ENCODE data around the gene PIP5K1A.
"Not testable (repeated sequence)": the region's sequence is repeated elsewhere in the genome, so short reads cannot be mapped to it uniquely, and the experiment has no call there.

The PIP5K1A gene

GRCh38 chr1:151198254-151199127, at the start of gene PIP5K1A:
PIP5K1A (plus strand) TSS chr1:151198552; CDS start chr1:151198997, 445 bp downstream.
- DNase-seq = peak; percentile 97

- no peak for DNase-seq
Measured at GRCh38 chr1:151156515-151156819, 41.9 kb upstream of the PIP5K1A start, which contains the start of gene TNFAIP8L2. TNFAIP8L2 (plus strand) TSS chr1:151156649; CDS start chr1:151158698, 2,049 bp downstream.

GRCh38 chr1:151157067-151157531, 41.3 kb upstream of the PIP5K1A start:
- DNase-seq = no peak

GRCh38 chr1:151158326-151158725, 40.0 kb upstream of the PIP5K1A start:
- no peak for DNase-seq

- no peak for DNase-seq
Measured at GRCh38 chr1:151158751-151159251, 39.6 kb upstream of the PIP5K1A start.

- no peak for DNase-seq
Measured at GRCh38 chr1:151159373-151159772, 39.0 kb upstream of the PIP5K1A start.

GRCh38 chr1:151164732-151165280, 33.5 kb upstream of the PIP5K1A start:
- DNase-seq = no peak

GRCh38 chr1:151165281-151165737, 33.0 kb upstream of the PIP5K1A start:
- DNase-seq = peak; percentile 62

GRCh38 chr1:151165738-151166504, 32.4 kb upstream of the PIP5K1A start, which contains the start of the genes LYSMD1 and SCNM1:
LYSMD1 (minus strand) TSS chr1:151165902; CDS start chr1:151165258, 644 bp downstream.
SCNM1 (plus strand) TSS chr1:151166144; CDS start chr1:151166153, 9 bp downstream.
- peak; percentile 98 for DNase-seq

- no peak for DNase-seq
Measured at GRCh38 chr1:151166505-151166956, 31.8 kb upstream of the PIP5K1A start.

GRCh38 chr1:151167116-151167515, 31.2 kb upstream of the PIP5K1A start:
- no peak for DNase-seq

- no peak for DNase-seq
Measured at GRCh38 chr1:151171190-151171589, 27.2 kb upstream of the PIP5K1A start.

GRCh38 chr1:151175041-151175741, 23.2 kb upstream of the PIP5K1A start:
- no peak for DNase-seq

- no peak for DNase-seq
Measured at GRCh38 chr1:151175863-151176262, 22.5 kb upstream of the PIP5K1A start, which contains the start of gene TMOD4. TMOD4 (minus strand) TSS chr1:151175981; CDS start chr1:151174875, 1,106 bp downstream.

- DNase-seq = no peak
Measured at GRCh38 chr1:151176514-151177045, 21.8 kb upstream of the PIP5K1A start.

- DNase-seq = no peak
Measured at GRCh38 chr1:151184211-151184610, 14.1 kb upstream of the PIP5K1A start.

- peak; percentile 3 for DNase-seq
Measured at GRCh38 chr1:151187205-151187604, 11.1 kb upstream of the PIP5K1A start.

GRCh38 chr1:151188667-151189066, 9.7 kb upstream of the PIP5K1A start:
- not testable (repeated sequence) for DNase-seq

- peak; percentile 87 for DNase-seq
Measured at GRCh38 chr1:151189637-151190445, 8.5 kb upstream of the PIP5K1A start, which contains the start of gene VPS72. VPS72 (minus strand) TSS chr1:151190197; CDS start chr1:151190121, 76 bp downstream.

- DNase-seq = no peak
Measured at GRCh38 chr1:151192047-151192446, 6.3 kb upstream of the PIP5K1A start.

GRCh38 chr1:151193304-151193703, 5.0 kb upstream of the PIP5K1A start:
- no peak for DNase-seq

All from NCI-H2171 (cell line).